A549 (cell line): Measurements from ENCODE around the gene FCRL6. TPM values are rescaled to one million over a fixed set of nuclear protein-coding genes. Genes with fewer than 3 reads are reported as not detected.
A peak's percentile ranks its signal among the peaks of the same experiment; 100 is the strongest.

ENCODE experiments used
- ATAC-seq, 2 experiments: fragments of 200-7000 bp in 1 of 2; fragments of >200 bp in 1 of 2; cut with Nextera tagmentation in 1 of 2; cut with Tn5 transposase in 1 of 2; 3 replicates each; pipeline versions ENCODE4 v1.8.0 to v1.9.1; 2018 to 2020; ENCODE audit warnings: mild to moderate bottlenecking in 1 of 2, moderate library complexity in 1 of 2
- CTCF ChIA-PET: fragments of 300-600 bp; sonication (Branson Sonifier 250); formaldehyde crosslinking; extraction: SDS; loops from one replicate; lab custom pipeline; 2021; ENCODE audit warnings: antibody characterized with exemption, inconsistent platforms; lab: Yijun Ruan, JAX
- POLR2A ChIA-PET: fragments of 350-600 bp; formaldehyde crosslinking; extraction: SDS; loops from one replicate; lab custom pipeline; 2021; ENCODE audit warnings: antibody characterized with exemption, inconsistent platforms; lab: Yijun Ruan, JAX
- DNase-seq, 2 experiments: peaks; one replicate each; pipeline versions ENCODE4 v3.0.0 to v3.0.0-alpha.2; 2011 to 2016; ENCODE audit warnings: low read depth in 1 of 2, low spot score in 1 of 2
- FAIRE-seq: peaks from 2 replicates; lab custom pipeline; 2011; peaks lifted over from hg19 to GRCh38; lab: Jason Lieb, UNC
- H3K27ac ChIP-seq, 2 experiments: fragments of >200 bp; sonication (Bioruptor Twin); formaldehyde crosslinking; 3 replicates each; pipeline ENCODE4 v1.5.1; 2016 to 2017
- H3K4me1 ChIP-seq: fragments of >200 bp; sonication (Bioruptor Twin); formaldehyde crosslinking; 3 replicates; pipeline ENCODE4 v1.6.1; 2016
- H3K4me2 ChIP-seq: fragments of >200 bp; sonication (Bioruptor Twin); formaldehyde crosslinking; 3 replicates; pipeline ENCODE4 v1.6.1; 2016
- H3K4me3 ChIP-seq: fragments of >200 bp; sonication (Bioruptor Twin); formaldehyde crosslinking; 3 replicates; pipeline ENCODE4 v1.5.1; 2016
- H3K9me3 ChIP-seq: fragments of >200 bp; sonication (Bioruptor Twin); formaldehyde crosslinking; 3 replicates; pipeline ENCODE4 v1.6.1; 2016
- BCL3 ChIP-seq: fragments of >200 bp; sonication (Bioruptor Twin); formaldehyde crosslinking; IDR thresholded peaks from 3 replicates; pipeline ENCODE4 v1.6.1; 2016
- CEBPB ChIP-seq, 2 experiments: fragments of >200 bp in 1 of 2; sonication (Bioruptor Twin) in 1 of 2; formaldehyde crosslinking in 1 of 2; IDR thresholded peaks; 2 replicates each; pipeline ENCODE4 v1.6.1; 2012 to 2016
- E2F6 ChIP-seq: IDR thresholded peaks from 2 replicates; pipeline ENCODE4 v1.6.1; 2012; ENCODE audit warnings: low read depth, borderline replicate concordance
- EP300 ChIP-seq, 2 experiments: fragments of >200 bp; sonication (Bioruptor Twin); formaldehyde crosslinking; IDR thresholded peaks; 2 replicates in 1 of 2; 3 replicates in 1 of 2; pipeline ENCODE4 v1.6.1; 2016 to 2017
- ESRRA ChIP-seq: fragments of 150-350 bp; IDR thresholded peaks from 2 replicates; pipeline ENCODE4 v1.6.1; 2014; ENCODE audit warnings: mild to moderate bottlenecking, low read length, borderline replicate concordance
- FOSL2 ChIP-seq, 2 experiments: fragments of 450-650 bp in 1 of 2; fragments of >200 bp in 1 of 2; sonication (Bioruptor Twin) in 1 of 2; formaldehyde crosslinking; IDR thresholded peaks; 2 replicates each; pipeline versions ENCODE4 v1.5.0 to v1.6.1; 2016 to 2020; ENCODE audit warnings: mild to moderate bottlenecking in 1 of 2, moderate library complexity in 1 of 2
- FOXS1 ChIP-seq: fragments of 250-450 bp; sonication (Bioruptor Pico); IDR thresholded peaks from 2 replicates; pipeline ENCODE4 v1.5.0; 2020; ENCODE audit warnings: mild to moderate bottlenecking, moderate library complexity
- GATA3 ChIP-seq: IDR thresholded peaks from 2 replicates; pipeline ENCODE4 v1.6.1; 2012; ENCODE audit warnings: borderline replicate concordance
- HDAC2 ChIP-seq: fragments of 200-600 bp; sonication (generic); IDR thresholded peaks from 2 replicates; pipeline ENCODE4 v1.6.1; 2016
- HOXA7 ChIP-seq: fragments of 250-450 bp; sonication (Bioruptor Pico); IDR thresholded peaks from 2 replicates; pipeline ENCODE4 v1.5.0; 2020; ENCODE audit warnings: mild to moderate bottlenecking, moderate library complexity
- HOXB5 ChIP-seq: fragments of 250-450 bp; sonication (Bioruptor Pico); IDR thresholded peaks from 2 replicates; pipeline ENCODE4 v1.5.0; 2020; ENCODE audit warnings: mild to moderate bottlenecking, moderate library complexity
- JUN ChIP-seq, 2 experiments: fragments of >200 bp; sonication (Bioruptor Twin); formaldehyde crosslinking; IDR thresholded peaks; 2 replicates in 1 of 2; 3 replicates in 1 of 2; pipeline ENCODE4 v1.6.1; 2016 to 2017
- MAFK ChIP-seq: fragments of 450-650 bp; IDR thresholded peaks from 2 replicates; pipeline ENCODE4 v1.6.1; 2014; ENCODE audit not compliant: partially characterized antibody
- MAX ChIP-seq: IDR thresholded peaks from 2 replicates; pipeline ENCODE4 v1.6.1; 2012
- MAZ ChIP-seq: fragments of 150-350 bp; IDR thresholded peaks from 2 replicates; pipeline ENCODE4 v1.6.1; 2014; ENCODE audit warnings: antibody characterized with exemption, low read depth, low read length, borderline replicate concordance
- NPAS2 ChIP-seq: fragments of 250-450 bp; sonication (Bioruptor Pico); IDR thresholded peaks from 2 replicates; pipeline ENCODE4 v1.8.0; 2022; ENCODE audit warnings: mild to moderate bottlenecking, moderate library complexity, borderline replicate concordance
- NR3C1 ChIP-seq: fragments of >200 bp; sonication (Bioruptor Twin); formaldehyde crosslinking; IDR thresholded peaks from 3 replicates; pipeline ENCODE4 v1.6.1; 2017
- PBX3 ChIP-seq: IDR thresholded peaks from 2 replicates; pipeline ENCODE4 v1.6.1; 2012
- PHF8 ChIP-seq: fragments of 200-600 bp; sonication (generic); IDR thresholded peaks from 2 replicates; pipeline ENCODE4 v1.6.1; 2016; ENCODE audit warnings: low read depth, mild to moderate bottlenecking, antibody characterized with exemption, moderate library complexity, borderline replicate concordance
- POLR2A ChIP-seq: IDR thresholded peaks from 2 replicates; pipeline ENCODE4 v1.6.1; 2012; ENCODE audit warnings: mild to moderate bottlenecking, low read length
- RAD21 ChIP-seq, 2 experiments: fragments of >200 bp in 1 of 2; sonication (Bioruptor Twin) in 1 of 2; formaldehyde crosslinking in 1 of 2; IDR thresholded peaks in 1 of 2; conservative IDR thresholded peaks in 1 of 2; 2 replicates in 1 of 2; 3 replicates in 1 of 2; pipeline ENCODE4 v1.6.1; 2012 to 2018; ENCODE audit warnings: inconsistent platforms in 1 of 2
- RCOR1 ChIP-seq: fragments of 150-350 bp; IDR thresholded peaks from 2 replicates; pipeline ENCODE4 v1.6.1; 2014; ENCODE audit warnings: antibody characterized with exemption, low read length, low read depth
- REST ChIP-seq: fragments of 200-600 bp; sonication (generic); IDR thresholded peaks from 2 replicates; pipeline ENCODE4 v1.6.1; 2016; ENCODE audit warnings: antibody characterized with exemption, mild to moderate bottlenecking, moderate library complexity
- RFX5 ChIP-seq: fragments of 450-650 bp; IDR thresholded peaks from 2 replicates; pipeline ENCODE4 v1.7.1; 2014; ENCODE audit warnings: antibody characterized with exemption, mild to moderate bottlenecking, moderate library complexity
- SMC3 ChIP-seq: fragments of >200 bp; sonication (Bioruptor Twin); formaldehyde crosslinking; IDR thresholded peaks from 3 replicates; pipeline ENCODE4 v1.6.1; 2018; ENCODE audit warnings: inconsistent platforms
- SREBF2 ChIP-seq: fragments of 450-650 bp; IDR thresholded peaks from 2 replicates; pipeline ENCODE4 v1.6.1; 2014; ENCODE audit warnings: mild to moderate bottlenecking, moderate library complexity
- ZC3H11A ChIP-seq: fragments of 450-650 bp; IDR thresholded peaks from 2 replicates; pipeline ENCODE4 v1.6.1; 2014; ENCODE audit warnings: antibody characterized with exemption, mild to moderate bottlenecking
- ZFP36 ChIP-seq: fragments of 450-650 bp; IDR thresholded peaks from 2 replicates; pipeline ENCODE4 v1.6.1; 2014; ENCODE audit warnings: borderline replicate concordance; ENCODE audit not compliant: partially characterized antibody
- ZNF302 ChIP-seq: fragments of 250-450 bp; sonication (Bioruptor Pico); IDR thresholded peaks from 2 replicates; pipeline ENCODE4 v1.9.0; 2021; ENCODE audit warnings: inconsistent platforms, mild to moderate bottlenecking, moderate library complexity
- ZSCAN20 ChIP-seq: fragments of 250-450 bp; sonication (Bioruptor Pico); IDR thresholded peaks from 2 replicates; pipeline ENCODE4 v1.8.0; 2022; ENCODE audit warnings: mild to moderate bottlenecking, moderate library complexity
- WGBS: methylation state at CpG from one replicate; pipeline ENCODE4 v1.1.6; 2017; ENCODE audit errors: missing lambda C conversion rate; 5-methylcytosine and 5-hydroxymethylcytosine counted together
- polyA plus RNA-seq, 4 experiments: library from polyadenylated mRNA; depleted of rRNA in 3 of 4; stranded (reverse); fragments of >200 nt; fragmentation: RNase III in 1 of 4; extraction: RNeasy Plus Mini Kit Qiagen cat#74134 plus additional on column Dnase treatment in 1 of 4; gene quantifications; 2 replicates in 3 of 4; 3 replicates in 1 of 4; pipeline ENCODE4 v1.2.3, GENCODE V29; 2011 to 2017

FCRL6 gene
- polyA plus RNA-seq, 2 of the 4 experiments (the other 2 are of a cell fraction), result not detected

GRCh38 chr1:159854116-159854692, 52.0 kb downstream of the FCRL6 start:
- WGBS, result 3% methylated on average over 19 of the region's 31 CpGs
- TF ChIP-seq E2F6 (no peak), POLR2A (peak; percentile 27; the same call in 1 of the 2 replicates)
- H3K9me3 ChIP-seq, result no peaks in the 10 kb centered on the region
- DNase-seq (peak; percentile 52 to 69), FAIRE-seq (no peak), ATAC-seq (peak; percentile 78 to 87)
- H3K4me3 ChIP-seq, result peak overlapping the region; percentile 59
- H3K4me1 ChIP-seq, result peaks cover 18% of the 10 kb centered on the region
- peak overlapping the region; percentile 78 for H3K4me2 ChIP-seq
- ChIA-PET POLR2A (interaction anchor here (0.7 kb wide), 1 partner anchor 11 kb away, joined by 3 read pairs; no protein-coding TSS in a partner anchor), CTCF (interaction anchor here (0.9 to 12.1 kb wide), 3 partner anchors 38 to 170 kb away, joined by 3 to 126 read pairs (median 13); no protein-coding TSS in a partner anchor)
- H3K27ac ChIP-seq, result peak overlapping the region; percentile 86 to 93

- DNase-seq, result peak; percentile 60 to 81
- WGBS, result 3% methylated on average over 19 of the region's 59 CpGs
- Histone ChIP-seq H3K9me3 (no peaks in the 10 kb centered on the region), H3K4me3 (peak overlapping the region; percentile 59), H3K4me2 (peak overlapping the region; percentile 78), H3K4me1 (peaks cover 18% of the 10 kb centered on the region), H3K27ac (peak overlapping the region; percentile 86 to 93)
- ChIA-PET CTCF (interaction anchor here (0.9 to 12.1 kb wide), 3 partner anchors 37 to 644 kb away, joined by 3 to 126 read pairs (median 3); no protein-coding TSS in a partner anchor), POLR2A (no interaction called here)
- ATAC-seq, result peak; percentile 90 to 93
- no peak for FAIRE-seq
- no peak for TF ChIP-seq ZSCAN20 (CRISPR knock-in tag)
- peak in 1 of 2 experiments; percentile 75; a peak in 3 of 5 replicates for TF ChIP-seq JUN (IDR thresholded peaks at IDR 0.05)
- TF ChIP-seq RFX5, result no peak
- TF ChIP-seq ZC3H11A, result no peak
- peak in 1 of 2 experiments; percentile 23; a peak in 2 of 5 replicates for TF ChIP-seq RAD21 (conservative IDR thresholded peaks at IDR 0.05 in 1 of 2, IDR thresholded peaks at IDR 0.05 in 1 of 2)
- no peak; the same call in 1 of the 2 replicates for TF ChIP-seq MAX
- no peak for TF ChIP-seq MAFK
- no peak for TF ChIP-seq ESRRA
- no peak for TF ChIP-seq NPAS2 (CRISPR knock-in tag)
- no peak for TF ChIP-seq PHF8
- peak; percentile 15; the same call in 2 of the 3 replicates for TF ChIP-seq SMC3
- TF ChIP-seq RCOR1, result no peak
- TF ChIP-seq POLR2A, result peak; percentile 47
- TF ChIP-seq ZNF302 (CRISPR knock-in tag), result no peak
- TF ChIP-seq BCL3, result no peak; the same call in 2 of the 3 replicates
- no peak for TF ChIP-seq REST
- no peak for TF ChIP-seq NR3C1
- TF ChIP-seq SREBF2, result no peak
- TF ChIP-seq FOSL2 (IDR thresholded peaks at IDR 0.05), result no peak
- TF ChIP-seq FOSL2 (CRISPR knock-in tag; IDR thresholded peaks at IDR 0.05), result peak; percentile 4; the same call in 1 of the 2 replicates
- TF ChIP-seq ZFP36, result no peak
- TF ChIP-seq HOXA7, result no peak
- TF ChIP-seq EP300 (IDR thresholded peaks at IDR 0.05), result no peak
- TF ChIP-seq MAZ, result no peak
- TF ChIP-seq CEBPB (IDR thresholded peaks at IDR 0.05), result no peak
- TF ChIP-seq FOXS1 (CRISPR knock-in tag), result no peak
- no peak for TF ChIP-seq GATA3
- TF ChIP-seq HDAC2, result no peak
- TF ChIP-seq HOXB5 (CRISPR knock-in tag), result no peak
- TF ChIP-seq PBX3, result no peak
Measured at GRCh38 chr1:159854693-159855192, 52.6 kb downstream of the FCRL6 start.
